ENCODE measurements around the gene RALY. TPM values are rescaled to one million over a fixed set of nuclear protein-coding genes. Genes with fewer than 3 reads are reported as not detected.

RALY gene
- 56.3 and 71.2 TPM in 2 replicates for total RNA-seq (2012; rRNA removed)

- Histone ChIP-seq H3K4me1 (ENCODE audit: control insufficient read depth, insufficient read depth, low read length) (peaks cover 25% of the 10 kb centered on the region), H3K9ac (ENCODE audit: low read depth, low read length) (peak within 1 kb of the TSS; percentile 95), H3K4me2 (ENCODE audit: low read length) (peak within 1 kb of the TSS; percentile 92), H3K36me3 (ENCODE audit: insufficient read depth, low read length) (peaks cover 4% of the 10 kb centered on the region), H3K9me3 (replicated peaks; ENCODE audit: low read length) (no peaks in the 10 kb centered on the region), H3K4me3 (ENCODE audit: low read length) (peak within 1 kb of the TSS; percentile 97), H3K27me3 (ENCODE audit: control insufficient read depth, insufficient read depth, low read length) (no peaks in the 10 kb centered on the region)
Observed at GRCh38 chr20:33993576-33994221, at the start of gene RALY. RALY (plus strand) TSS chr20:33993911; CDS start chr20:34072075, 78,164 bp downstream.

- H3K4me3 ChIP-seq (ENCODE audit: low read length): no peak overlapping the region
- no peak overlapping the region for H3K4me2 ChIP-seq (ENCODE audit: low read length)
- peaks cover 15% of the 10 kb centered on the region for H3K9me3 ChIP-seq (replicated peaks; ENCODE audit: low read length)
- no peaks in the 10 kb centered on the region for H3K4me1 ChIP-seq (ENCODE audit: control insufficient read depth, insufficient read depth, low read length)
- peaks cover 6% of the 10 kb centered on the region for H3K27me3 ChIP-seq (ENCODE audit: control insufficient read depth, insufficient read depth, low read length)
- no peaks in the 10 kb centered on the region for H3K36me3 ChIP-seq (ENCODE audit: insufficient read depth, low read length)
- no peak overlapping the region for H3K9ac ChIP-seq (ENCODE audit: low read depth, low read length)
Observed at GRCh38 chr20:33944914-33945313, 48.8 kb upstream of the RALY start.

- no peak overlapping the region for H3K4me2 ChIP-seq (ENCODE audit: low read length)
- peaks cover 15% of the 10 kb centered on the region for H3K9me3 ChIP-seq (replicated peaks; ENCODE audit: low read length)
- no peaks in the 10 kb centered on the region for H3K4me1 ChIP-seq (ENCODE audit: control insufficient read depth, insufficient read depth, low read length)
- no peaks in the 10 kb centered on the region for H3K36me3 ChIP-seq (ENCODE audit: insufficient read depth, low read length)
- H3K9ac ChIP-seq (ENCODE audit: low read depth, low read length): no peak overlapping the region
- H3K27me3 ChIP-seq (ENCODE audit: control insufficient read depth, insufficient read depth, low read length): peaks cover 3% of the 10 kb centered on the region
- no peak overlapping the region for H3K4me3 ChIP-seq (ENCODE audit: low read length)
Observed at GRCh38 chr20:33945391-33946081, 48.2 kb upstream of the RALY start.

GRCh38 chr20:33947709-33948295 lies 45.9 kb upstream of the RALY start:
- H3K9me3 ChIP-seq (replicated peaks; ENCODE audit: low read length): peaks cover 15% of the 10 kb centered on the region
- H3K4me3 ChIP-seq (ENCODE audit: low read length): no peak overlapping the region

GRCh38 chr20:33948480-33948879 lies 45.2 kb upstream of the RALY start:
- Histone ChIP-seq H3K27me3 (ENCODE audit: control insufficient read depth, insufficient read depth, low read length) (peaks cover 11% of the 10 kb centered on the region), H3K4me3 (ENCODE audit: low read length) (no peak overlapping the region), H3K4me1 (ENCODE audit: control insufficient read depth, insufficient read depth, low read length) (no peaks in the 10 kb centered on the region), H3K36me3 (ENCODE audit: insufficient read depth, low read length) (no peaks in the 10 kb centered on the region), H3K4me2 (ENCODE audit: low read length) (no peak overlapping the region), H3K9me3 (replicated peaks; ENCODE audit: low read length) (peaks cover 15% of the 10 kb centered on the region), H3K9ac (ENCODE audit: low read depth, low read length) (no peak overlapping the region)

More at GRCh38 chr20:33947709-33948295, 45.9 kb upstream of the RALY start:
- Histone ChIP-seq H3K27me3 (ENCODE audit: control insufficient read depth, insufficient read depth, low read length) (peaks cover 4% of the 10 kb centered on the region), H3K36me3 (ENCODE audit: insufficient read depth, low read length) (no peaks in the 10 kb centered on the region), H3K9ac (ENCODE audit: low read depth, low read length) (no peak overlapping the region), H3K4me2 (ENCODE audit: low read length) (no peak overlapping the region), H3K4me1 (ENCODE audit: control insufficient read depth, insufficient read depth, low read length) (no peaks in the 10 kb centered on the region)

DNA sequence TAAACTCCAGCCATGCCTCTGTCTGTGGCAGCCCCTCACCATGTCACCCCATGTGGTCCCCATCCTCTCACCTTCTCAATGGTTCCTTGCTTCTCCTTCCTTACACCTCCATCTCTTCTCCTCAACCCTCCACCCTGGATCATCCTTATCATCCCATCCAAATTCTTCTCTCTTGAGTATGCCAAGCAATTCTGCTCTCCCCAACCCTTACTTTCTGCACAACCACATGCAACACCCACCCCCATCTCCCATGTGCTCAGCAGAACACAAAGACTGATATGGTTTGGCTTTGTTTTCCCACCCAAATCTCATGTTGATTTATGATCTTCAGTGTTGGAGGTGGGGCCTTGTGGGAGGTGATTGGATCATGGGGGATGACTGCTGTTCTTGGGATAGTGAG lies 42.5 kb upstream of the RALY start:
- H3K9me3 ChIP-seq (replicated peaks; ENCODE audit: low read length): peaks cover 15% of the 10 kb centered on the region
- no peaks in the 10 kb centered on the region for H3K36me3 ChIP-seq (ENCODE audit: insufficient read depth, low read length)
- no peaks in the 10 kb centered on the region for H3K4me1 ChIP-seq (ENCODE audit: control insufficient read depth, insufficient read depth, low read length)
- H3K4me2 ChIP-seq (ENCODE audit: low read length): no peak overlapping the region
- no peak overlapping the region for H3K9ac ChIP-seq (ENCODE audit: low read depth, low read length)
- peaks cover 19% of the 10 kb centered on the region for H3K27me3 ChIP-seq (ENCODE audit: control insufficient read depth, insufficient read depth, low read length)
- H3K4me3 ChIP-seq (ENCODE audit: low read length): no peak overlapping the region

GRCh38 chr20:33954504-33954903 lies 39.2 kb upstream of the RALY start:
- peaks cover 19% of the 10 kb centered on the region for H3K27me3 ChIP-seq (ENCODE audit: control insufficient read depth, insufficient read depth, low read length)
- no peaks in the 10 kb centered on the region for H3K9me3 ChIP-seq (replicated peaks; ENCODE audit: low read length)
- H3K4me3 ChIP-seq (ENCODE audit: low read length): no peak overlapping the region
- H3K4me2 ChIP-seq (ENCODE audit: low read length): no peak overlapping the region
- no peaks in the 10 kb centered on the region for H3K4me1 ChIP-seq (ENCODE audit: control insufficient read depth, insufficient read depth, low read length)
- no peak overlapping the region for H3K9ac ChIP-seq (ENCODE audit: low read depth, low read length)
- H3K36me3 ChIP-seq (ENCODE audit: insufficient read depth, low read length): no peaks in the 10 kb centered on the region

DNA sequence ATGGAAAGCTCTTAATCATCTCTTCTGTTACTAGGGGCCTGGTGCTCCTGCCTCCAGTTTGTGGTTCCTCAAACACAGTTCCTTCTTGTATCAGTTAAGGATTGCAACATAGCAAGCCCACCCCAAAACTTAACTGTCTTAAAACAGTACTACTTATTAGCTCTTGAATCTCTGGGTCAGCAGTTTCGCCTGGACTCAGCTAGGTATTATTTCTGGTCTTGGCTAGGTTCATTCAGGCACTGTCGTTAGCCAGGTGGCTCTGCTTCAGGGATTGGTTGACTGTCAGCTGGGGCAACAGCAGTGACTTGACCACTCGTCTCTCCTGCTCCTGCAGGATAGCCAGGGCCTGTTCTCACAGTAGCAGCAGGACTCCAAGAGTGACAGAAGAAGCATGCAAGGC lies 30.0 kb upstream of the RALY start:
- H3K36me3 ChIP-seq (ENCODE audit: insufficient read depth, low read length): no peaks in the 10 kb centered on the region
- H3K9ac ChIP-seq (ENCODE audit: low read depth, low read length): no peak overlapping the region
- H3K27me3 ChIP-seq (ENCODE audit: control insufficient read depth, insufficient read depth, low read length): peaks cover 31% of the 10 kb centered on the region
- no peaks in the 10 kb centered on the region for H3K9me3 ChIP-seq (replicated peaks; ENCODE audit: low read length)
- no peak overlapping the region for H3K4me3 ChIP-seq (ENCODE audit: low read length)
- H3K4me2 ChIP-seq (ENCODE audit: low read length): no peak overlapping the region
- no peaks in the 10 kb centered on the region for H3K4me1 ChIP-seq (ENCODE audit: control insufficient read depth, insufficient read depth, low read length)

DNA sequence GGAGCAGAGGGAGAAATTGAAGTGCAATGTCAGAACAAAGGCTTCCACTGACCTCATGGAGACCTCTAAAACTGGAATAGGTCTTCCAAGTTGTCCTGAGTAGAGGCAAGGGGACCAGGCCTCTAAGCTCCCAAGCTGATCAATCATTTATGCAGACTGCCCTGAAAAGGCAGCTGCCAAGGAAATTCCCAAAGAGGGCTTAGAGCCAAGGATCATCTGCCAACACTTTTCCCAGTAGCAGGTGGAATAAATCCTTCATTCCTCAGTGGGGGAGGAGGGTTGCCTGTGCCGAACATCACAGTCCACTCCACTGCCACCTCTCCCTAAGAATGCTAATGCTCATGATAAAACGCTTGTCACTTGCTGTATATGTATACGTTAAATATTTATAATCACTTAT lies 29.3 kb upstream of the RALY start:
- no peak overlapping the region for H3K4me2 ChIP-seq (ENCODE audit: low read length)
- no peak overlapping the region for H3K9ac ChIP-seq (ENCODE audit: low read depth, low read length)
- H3K36me3 ChIP-seq (ENCODE audit: insufficient read depth, low read length): no peaks in the 10 kb centered on the region
- H3K27me3 ChIP-seq (ENCODE audit: control insufficient read depth, insufficient read depth, low read length): peaks cover 31% of the 10 kb centered on the region
- no peak overlapping the region for H3K4me3 ChIP-seq (ENCODE audit: low read length)
- no peaks in the 10 kb centered on the region for H3K4me1 ChIP-seq (ENCODE audit: control insufficient read depth, insufficient read depth, low read length)
- no peaks in the 10 kb centered on the region for H3K9me3 ChIP-seq (replicated peaks; ENCODE audit: low read length)

DNA sequence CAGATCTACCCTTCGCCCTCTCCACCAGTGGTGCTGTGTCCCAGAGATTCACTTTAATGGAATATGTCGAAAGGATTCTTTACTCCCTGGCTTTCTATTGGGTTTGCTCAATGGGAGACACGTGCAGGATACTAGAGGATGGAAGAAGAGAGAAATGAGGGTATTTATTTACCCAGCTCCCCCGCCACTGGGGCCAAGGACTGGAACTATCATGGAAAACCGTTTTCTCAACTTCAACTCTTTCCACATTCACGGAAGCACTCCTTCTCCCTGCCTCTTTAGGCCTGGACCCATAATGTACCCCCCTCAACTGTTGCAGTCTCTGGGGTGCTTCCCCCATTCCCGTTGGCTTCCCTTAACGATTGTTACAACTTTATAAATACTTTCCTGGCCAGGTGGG lies 26.6 kb upstream of the RALY start:
- Histone ChIP-seq H3K4me3 (ENCODE audit: low read length) (no peak overlapping the region), H3K9me3 (replicated peaks; ENCODE audit: low read length) (no peaks in the 10 kb centered on the region), H3K36me3 (ENCODE audit: insufficient read depth, low read length) (no peaks in the 10 kb centered on the region), H3K27me3 (ENCODE audit: control insufficient read depth, insufficient read depth, low read length) (peaks cover 29% of the 10 kb centered on the region), H3K4me1 (ENCODE audit: control insufficient read depth, insufficient read depth, low read length) (no peaks in the 10 kb centered on the region), H3K4me2 (ENCODE audit: low read length) (no peak overlapping the region), H3K9ac (ENCODE audit: low read depth, low read length) (no peak overlapping the region)

- H3K9ac ChIP-seq (ENCODE audit: low read depth, low read length): no peak overlapping the region
- H3K36me3 ChIP-seq (ENCODE audit: insufficient read depth, low read length): no peaks in the 10 kb centered on the region
- no peaks in the 10 kb centered on the region for H3K4me1 ChIP-seq (ENCODE audit: control insufficient read depth, insufficient read depth, low read length)
- no peak overlapping the region for H3K4me3 ChIP-seq (ENCODE audit: low read length)
- no peaks in the 10 kb centered on the region for H3K9me3 ChIP-seq (replicated peaks; ENCODE audit: low read length)
- peaks cover 13% of the 10 kb centered on the region for H3K27me3 ChIP-seq (ENCODE audit: control insufficient read depth, insufficient read depth, low read length)
- H3K4me2 ChIP-seq (ENCODE audit: low read length): no peak overlapping the region
Observed at GRCh38 chr20:33969563-33969962, 24.1 kb upstream of the RALY start.
